HG03520 (cell line): ENCODE measurements around the gene ANKRD65.

Experiments
- ATAC-seq: cut with Tn5 transposase; IDR thresholded peaks from one replicate; pipeline ENCODE4 v1.9.1; 2021; ENCODE audit warnings: mild to moderate bottlenecking, moderate library complexity; ENCODE audit not compliant: unreplicated experiment

The ANKRD65 gene

DNA sequence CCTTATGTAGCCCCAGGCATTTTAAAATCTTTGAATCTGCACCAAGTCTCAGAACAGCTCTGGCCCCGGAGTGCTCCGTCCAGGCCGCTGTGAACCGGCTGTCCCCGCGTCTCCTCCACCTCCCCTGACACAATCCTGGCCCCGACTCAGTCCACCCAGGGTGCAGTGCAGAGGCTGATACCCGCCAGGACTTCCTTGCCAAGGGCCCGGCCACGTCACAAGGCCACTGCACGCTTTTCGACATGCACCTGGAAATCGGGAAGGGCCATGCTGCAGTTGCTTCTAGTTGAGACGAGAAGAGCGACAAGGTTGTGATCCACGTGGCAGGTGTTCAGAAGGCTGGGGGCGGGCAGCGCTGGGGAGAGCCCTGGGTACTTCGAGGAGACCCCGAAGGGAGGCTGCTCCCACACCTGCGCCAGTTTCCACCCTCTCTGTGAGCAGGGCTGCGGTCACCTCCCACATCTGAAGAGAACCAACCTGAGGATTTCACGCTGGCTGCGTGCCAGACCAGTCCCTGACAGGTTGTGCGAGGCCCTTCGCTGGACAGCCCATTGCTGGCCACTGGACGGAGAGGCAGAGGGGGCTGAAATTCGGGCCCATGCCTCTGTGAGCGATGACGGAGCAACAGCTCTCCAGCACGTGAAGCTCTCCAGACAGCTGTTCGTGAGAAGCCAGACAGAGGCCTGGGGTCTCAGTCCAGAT lies 21.1 kb upstream of the ANKRD65 start:
- no peak for ATAC-seq

DNA sequence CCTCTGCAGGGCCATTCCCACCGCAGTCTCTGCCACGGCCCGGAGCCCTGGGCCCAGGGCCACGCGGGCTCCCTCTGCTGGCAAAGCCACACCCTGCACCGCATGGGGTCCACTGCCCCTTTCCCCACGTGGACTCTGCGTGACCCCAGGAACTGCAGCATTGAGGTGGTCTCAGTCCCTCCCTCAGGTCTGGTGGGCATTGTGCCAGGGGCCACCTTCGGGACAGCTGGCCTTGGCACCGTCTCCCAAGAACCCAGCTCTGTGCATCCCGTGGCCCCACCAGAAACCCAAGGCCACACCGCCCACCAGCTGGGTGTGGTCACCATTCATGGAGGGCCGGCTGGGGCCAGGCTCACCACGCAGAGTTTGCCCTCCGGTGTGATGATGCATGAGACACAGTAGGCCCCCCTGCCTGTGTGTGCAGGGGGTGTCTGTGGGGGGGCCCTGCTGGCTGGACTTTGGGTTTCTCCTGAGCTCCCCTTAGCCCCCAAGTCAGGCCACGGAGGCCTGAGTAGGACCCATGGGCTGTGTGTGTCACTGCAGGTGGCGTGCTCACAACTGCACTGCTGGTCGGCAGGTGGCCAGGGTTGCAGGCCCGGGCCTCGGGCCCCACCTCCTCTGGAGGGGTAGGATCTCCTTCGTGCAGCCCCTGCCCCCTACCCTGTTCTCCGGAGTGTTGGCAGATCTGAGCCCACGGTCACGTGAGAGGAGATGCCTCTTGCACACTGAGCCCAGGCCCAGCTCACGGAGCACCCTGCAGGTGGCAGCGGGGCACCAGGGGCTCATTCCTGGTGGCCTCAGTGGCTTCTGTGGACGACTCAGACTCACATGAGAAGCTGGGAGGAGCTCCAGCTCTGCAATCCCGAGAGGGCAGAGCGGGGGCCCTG lies 20.2 kb upstream of the ANKRD65 start:
- no peak for ATAC-seq

DNA sequence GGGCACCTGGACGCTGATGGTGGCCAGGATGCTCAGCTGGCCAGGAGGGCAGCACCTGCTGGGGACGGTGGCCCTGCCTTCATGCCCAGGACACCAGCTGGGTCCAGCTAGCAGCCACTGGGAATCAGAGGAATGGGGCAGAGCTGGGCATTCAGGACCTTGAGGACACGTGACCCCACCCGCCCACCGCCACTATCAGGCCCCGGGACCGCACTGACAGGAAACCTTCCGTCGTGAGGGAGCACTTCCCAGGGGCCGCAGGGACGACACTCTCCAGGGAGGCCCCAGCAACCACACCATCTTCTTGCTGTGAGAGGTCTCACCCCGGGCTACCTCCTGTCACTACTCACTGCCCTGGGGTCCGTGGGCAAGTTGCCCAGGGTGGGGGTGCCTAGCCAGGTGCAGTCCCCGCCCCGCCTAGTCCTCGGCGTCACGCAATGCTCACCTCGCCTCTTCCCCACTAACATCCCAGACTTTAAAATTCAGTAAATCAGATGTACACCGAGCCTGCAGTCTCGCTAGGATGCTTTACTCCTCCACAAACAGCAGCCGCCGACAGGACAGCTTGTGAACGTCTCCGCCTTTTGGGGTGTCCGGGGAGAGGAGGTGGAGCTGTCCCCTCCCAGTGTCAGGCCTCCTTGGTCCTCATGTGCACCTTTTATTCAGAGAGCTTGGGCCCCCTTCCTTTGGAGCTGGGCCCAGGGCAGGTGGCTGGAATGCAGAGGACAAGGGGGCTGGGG lies 19.4 kb upstream of the ANKRD65 start:
- no peak for ATAC-seq

GRCh38 chr1:1439546-1440261 lies 18.6 kb upstream of the ANKRD65 start:
- no peak for ATAC-seq

GRCh38 chr1:1438531-1439381 lies 17.7 kb upstream of the ANKRD65 start:
- ATAC-seq = no peak

DNA sequence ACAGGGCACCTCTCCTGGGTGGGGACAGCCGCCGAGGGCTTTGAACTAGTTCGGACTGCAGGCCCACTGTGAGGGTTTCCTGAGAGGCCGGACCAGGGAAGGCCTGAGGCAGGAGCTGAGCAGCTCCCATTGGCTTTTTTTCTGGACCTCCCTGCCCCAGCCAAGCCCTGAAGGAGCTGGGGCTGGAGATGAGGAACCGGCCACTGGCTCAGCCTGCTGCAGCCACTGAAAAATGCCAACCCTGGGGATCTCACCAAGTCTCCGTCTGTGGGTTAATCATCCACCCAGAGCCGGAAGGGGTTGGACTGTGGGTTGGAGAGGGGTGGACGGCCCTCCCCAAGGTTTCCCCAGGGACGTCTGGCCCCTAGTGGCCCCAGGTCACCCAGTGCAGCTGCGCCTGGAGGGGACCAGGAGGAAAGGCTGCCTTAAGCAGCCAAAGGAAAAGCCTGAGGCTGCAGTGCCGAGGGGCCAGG lies 16.9 kb upstream of the ANKRD65 start:
- no peak for ATAC-seq

- no peak for ATAC-seq
Measured at GRCh38 chr1:1437033-1437903, 16.2 kb upstream of the ANKRD65 start.

GRCh38 chr1:1436630-1437032 lies 15.6 kb upstream of the ANKRD65 start:
- ATAC-seq = no peak

- no peak for ATAC-seq
Measured at GRCh38 chr1:1435911-1436629, 15.0 kb upstream of the ANKRD65 start.

DNA sequence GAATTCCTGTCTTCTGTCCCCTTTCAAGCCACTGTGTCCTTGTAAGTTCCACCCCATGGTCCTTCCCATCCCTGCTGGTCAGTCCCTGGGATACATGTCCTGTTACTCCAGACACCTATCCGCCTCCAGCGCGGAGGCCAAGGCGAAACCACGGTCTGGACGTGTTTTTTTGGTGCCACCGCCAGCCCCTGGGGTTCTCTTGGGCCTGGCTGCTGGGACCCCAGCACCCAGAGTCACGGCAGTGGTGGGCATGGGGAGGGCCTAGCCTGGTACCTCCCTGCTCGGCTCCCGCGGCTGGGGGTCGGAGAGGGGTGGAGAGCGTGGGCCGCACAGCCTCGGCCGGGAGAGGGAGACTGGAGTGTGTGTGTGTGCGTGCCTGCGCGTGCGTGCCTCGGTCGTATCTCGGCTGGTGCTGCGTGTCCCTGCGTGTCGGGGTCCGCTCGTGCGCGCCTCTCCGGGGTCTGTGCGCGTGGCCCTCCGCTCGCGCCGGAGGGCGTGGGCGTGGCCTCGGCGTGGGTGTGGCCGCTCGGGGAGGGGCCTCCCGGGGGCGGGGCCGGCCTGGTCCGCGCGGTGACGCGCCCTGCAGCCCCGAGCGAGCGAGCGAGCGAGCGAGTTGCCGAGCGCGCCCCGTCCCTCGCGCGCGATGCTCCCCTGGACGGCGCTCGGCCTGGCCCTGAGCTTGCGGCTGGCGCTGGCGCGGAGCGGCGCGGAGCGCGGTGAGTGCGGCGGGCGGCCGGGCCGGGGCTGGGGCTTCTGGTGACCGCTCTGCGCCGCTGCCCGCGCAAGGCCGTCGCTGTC lies 14.2 kb upstream of the ANKRD65 start, which contains the start of gene VWA1:
Gene VWA1, plus strand, starts transcription at position 585 of the 798 bp plus-strand sequence. Its CDS starts 59 bp downstream, at position 644.
- no peak for ATAC-seq

DNA sequence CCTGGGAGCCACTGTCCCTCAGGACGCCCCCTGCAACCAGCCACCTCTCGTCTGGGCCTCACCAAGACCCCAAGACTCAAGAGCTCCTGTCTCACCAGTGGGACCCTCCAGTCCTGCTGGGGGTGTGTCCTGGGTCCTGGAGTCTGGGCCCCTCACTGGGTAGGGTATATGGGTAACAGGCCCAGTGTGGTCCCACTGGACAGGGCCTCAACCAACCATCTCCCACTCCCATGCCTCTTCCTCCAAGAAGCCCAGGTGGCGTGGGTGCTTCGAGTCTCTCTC lies 13.7 kb upstream of the ANKRD65 start:
- no peak for ATAC-seq

DNA sequence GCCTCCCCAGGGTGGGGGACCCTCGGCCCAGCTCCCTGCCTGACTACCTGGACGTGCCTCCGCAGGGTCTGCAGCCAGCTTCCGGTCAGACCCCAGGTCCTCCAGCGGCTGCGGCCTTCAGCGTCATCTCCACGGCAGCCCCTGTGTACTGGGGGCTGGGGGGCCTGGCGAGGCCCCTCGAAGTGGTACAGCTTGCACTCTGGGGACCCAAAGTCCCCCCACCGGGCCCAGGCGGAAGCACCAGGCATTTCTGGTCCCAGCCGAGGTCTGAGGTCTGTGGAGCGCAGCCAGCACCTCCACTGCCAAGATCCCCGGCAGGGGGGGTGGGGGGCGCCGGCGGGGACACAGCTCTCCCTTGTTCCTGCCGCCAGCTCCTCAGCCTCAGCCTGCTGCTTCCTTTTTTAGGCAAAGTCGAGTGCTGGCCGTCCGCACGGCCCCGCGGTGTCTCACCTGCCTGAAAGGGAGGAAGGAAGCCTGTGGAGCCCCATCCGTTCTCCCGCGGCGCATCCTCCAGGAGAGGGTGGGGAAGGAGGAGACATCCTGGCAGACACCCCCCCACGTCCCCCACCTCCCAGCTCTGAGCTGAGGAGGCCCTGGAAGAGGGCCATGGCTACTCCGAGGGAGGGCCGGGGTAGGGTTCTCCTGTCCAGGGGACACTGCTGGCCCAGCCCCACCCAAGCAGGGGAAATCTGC lies 13.2 kb upstream of the ANKRD65 start:
- ATAC-seq = no peak

- no peak for ATAC-seq
Measured at GRCh38 chr1:1433804-1434130, 12.7 kb upstream of the ANKRD65 start.

DNA sequence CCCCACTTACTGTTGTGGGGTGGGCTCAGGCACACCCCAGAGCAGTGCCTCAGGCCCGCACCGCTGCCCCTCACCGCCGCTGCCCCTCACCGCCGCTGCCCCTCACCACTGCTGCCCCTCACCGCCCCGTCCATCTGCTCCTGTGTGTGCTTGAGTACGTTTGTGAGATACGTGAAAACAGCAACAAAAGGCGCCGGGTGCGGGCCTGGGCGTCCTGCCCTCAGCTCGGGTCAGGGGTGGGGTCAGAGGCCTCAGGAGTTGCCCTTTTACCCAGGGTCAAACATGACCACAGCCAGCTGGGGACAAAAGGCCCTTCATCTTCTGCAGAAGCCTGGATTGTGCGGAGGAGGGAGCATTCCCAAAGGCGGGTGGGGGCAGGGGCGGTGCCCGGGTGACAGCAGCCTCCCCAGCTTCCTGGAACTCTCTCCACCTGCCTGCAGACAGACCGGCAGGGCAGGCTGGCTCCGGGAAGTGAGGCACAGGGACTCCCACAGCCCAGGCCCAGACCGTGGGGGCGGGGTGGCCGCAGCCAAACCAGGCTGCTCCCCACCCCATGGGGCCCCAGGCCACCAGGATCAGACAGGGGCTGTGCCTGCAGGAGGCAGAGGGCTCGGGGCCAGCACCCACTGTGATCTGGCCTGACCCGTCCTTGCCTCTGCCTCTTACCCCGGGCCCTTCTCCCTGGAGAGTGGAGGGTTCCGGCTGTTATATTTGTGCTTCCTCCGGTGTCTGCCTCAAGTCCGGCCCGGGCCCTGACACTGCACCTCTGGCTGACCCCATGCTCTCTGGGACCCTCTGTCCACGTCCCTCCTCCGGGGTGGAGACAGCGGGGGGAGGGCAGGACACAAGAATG lies 12.1 kb upstream of the ANKRD65 start:
- ATAC-seq = no peak

- ATAC-seq = no peak
Measured at GRCh38 chr1:1432274-1432950, 11.3 kb upstream of the ANKRD65 start.

GRCh38 chr1:1431845-1432273 lies 10.8 kb upstream of the ANKRD65 start:
- ATAC-seq = no peak
